Adrenal gland (tissue), 19 donors: ENCODE data around the gene ZNF785. TPM values are rescaled to one million over a fixed set of nuclear protein-coding genes. Genes with fewer than 3 reads are reported as not detected.
"Not testable (repeated sequence)": the region's sequence is repeated elsewhere in the genome, so short reads cannot be mapped to it uniquely, and the experiment has no call there.

Experiments
- DNase-seq, 7 donors: peaks; one replicate each; pipeline ENCODE4 v3.0.0-alpha.2; 2019 to 2020
- H3K27ac ChIP-seq, 5 donors: fragments of 200-600 bp; sonication (generic) in 4 of 5; 1 replicate in 3 of 5; 2 replicates in 2 of 5; pipeline versions ENCODE4 v1.5.1 to v1.8.0; 2016 to 2020; ENCODE audit warnings: mild to moderate bottlenecking in 1 of 5
- H3K27me3 ChIP-seq: fragments of 200-600 bp; 2 replicates; pipeline ENCODE4 v1.8.0; 2021
- H3K36me3 ChIP-seq, 2 donors: fragments of 200-600 bp; replicated peaks in 1 of 2; 1 replicate in 1 of 2; 2 replicates in 1 of 2; pipeline versions ENCODE4 v1.5.1 to v1.8.0; 2018 to 2022
- H3K4me1 ChIP-seq, 2 donors: fragments of 200-600 bp; replicated peaks in 1 of 2; 1 replicate in 1 of 2; 2 replicates in 1 of 2; pipeline versions ENCODE4 v1.5.1 to v1.8.0; 2018 to 2021
- H3K4me3 ChIP-seq, 4 donors: fragments of 200-600 bp; sonication (generic) in 3 of 4; one replicate each; pipeline ENCODE4 v1.5.1; 2016 to 2018
- H3K9me3 ChIP-seq, 3 donors: fragments of 200-600 bp; sonication (generic) in 1 of 3; replicated peaks in 1 of 3; 1 replicate in 2 of 3; 2 replicates in 1 of 3; pipeline versions ENCODE4 v1.5.1 to v1.8.0; 2016 to 2021
- POLR2A ChIP-seq, 2 donors: fragments of 450-650 bp; IDR thresholded peaks; one replicate each; pipeline ENCODE4 v1.6.1; 2017; ENCODE audit warnings: antibody characterized with exemption in 2 of 2, mild to moderate bottlenecking in 2 of 2, moderate library complexity in 1 of 2
- WGBS, 4 donors: extraction: QIAGEN DNeasy Blood & Tissue Kit in 2 of 4; methylation state at CpG; one replicate each; pipeline versions ENCODE4 v1.1.5 to v1.1.7; 2013 to 2017; 5-methylcytosine and 5-hydroxymethylcytosine counted together
- intact Hi-C, 2 donors: fragments of 100-400 bp; cut with DNase I; formaldehyde crosslinking; loops; one replicate each; pipeline versions ENCODE4 v1.14.1 to v1.15.0; 2022 to 2023
- long read RNA-seq, 10 donors: library from polyadenylated mRNA in 3 of 10; unstranded in 2 of 10; stranded (forward) in 1 of 10; transcript quantifications; one replicate each; pipeline ENCODE4 v2.0.0 and lab custom pipeline, GENCODE V29; 2021 to 2026
- polyA plus RNA-seq, 3 donors: library from polyadenylated mRNA; stranded (reverse); fragments of 200-250 nt in 2 of 3; fragments of 350-450 nt in 1 of 3; fragmentation: Illumina TruSeq in 1 of 3; extraction: RNeasy Lipid Tissue Mini Kit (QIAGEN cat#74804) in 1 of 3; gene quantifications; one replicate each; pipeline ENCODE4 v1.2.3, GENCODE V29; 2013 to 2014
- total RNA-seq, 9 donors: library from RNA; depleted of rRNA in 4 of 9; stranded (reverse); fragments of >200 nt in 4 of 9; fragments of 120-200 nt in 1 of 9; fragmentation: NEBNext Ultra II Directional in 1 of 9; extraction: Animal tissue kit (Norgen Biotek cat#: 25700) in 1 of 9; gene quantifications; one replicate each; pipeline versions ENCODE4 v1.1.0 to v1.2.4, GENCODE V29; 2013 to 2023
- TF ChIP-seq, protein P1 (sequence below), 6 experiments: fragments of 450-650 bp in 4 of 6; fragments of 200-600 bp in 2 of 6; sonication (generic) in 1 of 6; IDR thresholded peaks; 1 replicate in 5 of 6; 2 replicates in 1 of 6; pipeline versions ENCODE4 v1.5.1 to v1.8.0; 2016 to 2021; ENCODE audit warnings: antibody characterized with exemption in 6 of 6, mild to moderate bottlenecking in 2 of 6, moderate library complexity in 1 of 6
- donor health status: healthy with polysubstance abuse.
- donor health status: Bipolar disorder and iron deficiency.
- donor health status: DM: yes; HTN: yes; CAD: no.
- donor health status: DM: no; HTN: no; CAD: no.
- donor health status: DM: no; HTN: no; CAD: no.
- donor health status: DM: yes; HTN: yes; CAD: no.

ZNF785 gene
- total RNA-seq, result 10 to 100 TPM in 8 of 9 donors, 1 to 10 TPM in 1; 9.4 to 37.0 (median 14.8) TPM
- 10 to 100 TPM in 1 of 3 donors, 1 to 10 TPM in 2; 3.4 to 11.2 (median 8.9) TPM for polyA plus RNA-seq
- long read RNA-seq, donor 1, partial matches to known transcripts, result 0 of 3 reads
- long read RNA-seq, donor 1, other reads (novel, unspliced or antisense), result 0 of 3 reads
- long read RNA-seq, donor 2, partial matches to known transcripts, result 0 of 2 reads
- long read RNA-seq, donor 2, other reads (novel, unspliced or antisense), result 0 of 2 reads
- long read RNA-seq, donor 3, partial matches to known transcripts, result 0 of 1 reads
- long read RNA-seq, donor 3, other reads (novel, unspliced or antisense), result 0 of 1 reads
- long read RNA-seq, donor 4, result 0 reads
- long read RNA-seq, donor 5, partial matches to known transcripts, result 1 of 5 reads
- long read RNA-seq, donor 5, other reads (novel, unspliced or antisense), result 2 of 5 reads
- long read RNA-seq, donor 6, partial matches to known transcripts, result 0 of 1 reads
- long read RNA-seq, donor 6, other reads (novel, unspliced or antisense), result 1 of 1 reads
- long read RNA-seq, donor 7, partial matches to known transcripts, result 0 of 2 reads
- long read RNA-seq, donor 7, other reads (novel, unspliced or antisense), result 0 of 2 reads
- long read RNA-seq, donor 8, transcript ZNF785-201 (3 exons, 3,282 nt), result major isoform, 7 of 7 reads
- long read RNA-seq, donor 8, partial matches to known transcripts, result 0 of 7 reads
- long read RNA-seq, donor 8, other reads (novel, unspliced or antisense), result 0 of 7 reads
- long read RNA-seq, donor 9, partial matches to known transcripts, result 0 of 1 reads
- long read RNA-seq, donor 9, other reads (novel, unspliced or antisense), result 0 of 1 reads
- long read RNA-seq, donor 10, partial matches to known transcripts, result 0 of 1 reads
- long read RNA-seq, donor 10, other reads (novel, unspliced or antisense), result 0 of 1 reads

DNA sequence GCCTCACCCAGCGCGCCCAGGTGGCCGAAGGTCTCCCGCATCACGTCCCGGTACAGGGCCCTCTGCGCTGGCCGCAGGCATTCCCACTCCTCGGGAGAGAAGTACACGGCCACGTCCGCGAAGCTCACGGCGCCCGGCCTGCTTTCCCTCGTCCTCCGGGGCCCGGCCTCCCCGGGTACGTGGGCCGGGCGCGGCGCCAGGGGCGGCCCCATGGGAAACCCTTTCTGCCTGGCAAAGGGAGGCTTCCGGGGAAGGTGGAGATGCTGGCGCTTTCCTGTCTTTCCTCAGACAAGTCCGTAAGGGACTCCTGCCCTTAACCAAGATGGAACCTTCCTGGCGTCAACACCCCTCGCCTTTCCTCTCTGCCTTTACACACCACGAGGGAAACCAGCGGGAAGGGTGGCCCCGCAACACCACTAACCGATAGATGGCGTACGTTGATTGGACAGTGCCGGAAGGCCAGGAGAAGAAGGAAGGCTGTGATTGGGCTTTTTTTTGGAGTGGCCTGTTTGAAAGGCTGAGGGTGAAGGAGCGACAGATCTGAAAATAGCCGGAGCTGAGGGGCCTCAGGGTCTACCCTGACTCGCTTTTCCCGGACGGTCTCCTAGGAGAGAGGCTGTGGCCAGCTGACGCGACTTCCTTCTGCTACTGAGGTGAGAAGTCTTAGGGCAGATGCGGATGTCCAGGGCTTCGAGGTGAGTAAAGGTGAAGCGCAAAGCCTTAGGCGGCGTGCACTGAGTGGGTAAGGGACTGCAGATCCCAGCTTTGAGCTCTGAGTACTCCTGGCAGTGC is at the start of gene ZNF785:
Gene ZNF785, minus strand, starts transcription at position 298 of the 792 bp plus-strand sequence. Its CDS starts 86 bp downstream, at position 212.
- TF ChIP-seq POLR2A (IDR thresholded peaks at IDR 0.05), result peak in 1 of 2 donors; percentile 44
- TF ChIP-seq, protein P1, sequence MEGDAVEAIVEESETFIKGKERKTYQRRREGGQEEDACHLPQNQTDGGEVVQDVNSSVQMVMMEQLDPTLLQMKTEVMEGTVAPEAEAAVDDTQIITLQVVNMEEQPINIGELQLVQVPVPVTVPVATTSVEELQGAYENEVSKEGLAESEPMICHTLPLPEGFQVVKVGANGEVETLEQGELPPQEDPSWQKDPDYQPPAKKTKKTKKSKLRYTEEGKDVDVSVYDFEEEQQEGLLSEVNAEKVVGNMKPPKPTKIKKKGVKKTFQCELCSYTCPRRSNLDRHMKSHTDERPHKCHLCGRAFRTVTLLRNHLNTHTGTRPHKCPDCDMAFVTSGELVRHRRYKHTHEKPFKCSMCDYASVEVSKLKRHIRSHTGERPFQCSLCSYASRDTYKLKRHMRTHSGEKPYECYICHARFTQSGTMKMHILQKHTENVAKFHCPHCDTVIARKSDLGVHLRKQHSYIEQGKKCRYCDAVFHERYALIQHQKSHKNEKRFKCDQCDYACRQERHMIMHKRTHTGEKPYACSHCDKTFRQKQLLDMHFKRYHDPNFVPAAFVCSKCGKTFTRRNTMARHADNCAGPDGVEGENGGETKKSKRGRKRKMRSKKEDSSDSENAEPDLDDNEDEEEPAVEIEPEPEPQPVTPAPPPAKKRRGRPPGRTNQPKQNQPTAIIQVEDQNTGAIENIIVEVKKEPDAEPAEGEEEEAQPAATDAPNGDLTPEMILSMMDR (IDR thresholded peaks at IDR 0.05), result peak in 3 of 6 experiments; percentile 1 to 19 (median 8)

DNA sequence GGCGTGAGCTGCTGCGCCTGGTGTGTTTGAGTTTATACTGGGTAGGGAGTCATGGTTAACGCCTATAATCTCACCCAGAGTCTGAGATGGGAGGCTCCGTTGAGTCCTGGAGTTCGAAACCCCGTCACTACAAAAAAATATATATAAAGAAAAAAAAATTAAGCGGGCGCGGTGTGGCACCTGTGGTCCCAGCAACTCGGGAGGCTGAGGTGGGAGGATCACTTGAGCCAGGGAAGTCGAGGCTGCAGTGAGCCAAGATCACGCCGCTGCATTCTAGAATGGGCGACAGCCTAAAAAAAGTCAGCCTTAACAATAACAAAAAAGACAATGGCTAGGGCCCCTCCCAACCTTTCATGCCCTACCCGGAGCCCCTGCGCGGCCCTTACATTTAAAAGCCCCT is 48.0 kb upstream of the ZNF785 start:
- Histone ChIP-seq H3K9me3 (no peaks in the 10 kb centered on the region), H3K4me3 (peak overlapping the region in 2 of 4 donors; percentile 37 to 64), H3K27me3 (no peaks in the 10 kb centered on the region), H3K36me3 (no peaks in the 10 kb centered on the region), H3K4me1 (peaks cover 10 to 13% of the 10 kb centered on the region in 2 donors), H3K27ac (peak overlapping the region in 4 of 5 donors; percentile 56 to 91 (median 88))
- TF ChIP-seq, protein P1 (IDR thresholded peaks at IDR 0.05), result no peak
- TF ChIP-seq POLR2A (IDR thresholded peaks at IDR 0.05), result no peak
- DNase-seq, result no peak
- WGBS, 4 donors, result 74 to 90% (median 85%) methylated on average over 17 of the region's 17 CpGs
- intact Hi-C loops, result no loop called here

More for the DNA sequence above, at the start of gene ZNF785:
- WGBS, 4 donors, result 1 to 2% (median 2%) methylated on average over 13 to 50 of the region's 50 CpGs
- Histone ChIP-seq H3K27me3 (no peaks in the 10 kb centered on the region), H3K4me1 (peaks cover 10 to 13% of the 10 kb centered on the region in 2 donors), H3K9me3 (no peaks in the 10 kb centered on the region), H3K27ac (peak within 1 kb of the TSS; percentile 58 to 91 (median 84)), H3K4me3 (peak within 1 kb of the TSS; percentile 51 to 80 (median 72)), H3K36me3 (peaks cover 0 to 20% of the 10 kb centered on the region in 2 donors)
- intact Hi-C loops, result no loop called here
- peak; percentile 96 to 99 (median 99) for DNase-seq

DNA sequence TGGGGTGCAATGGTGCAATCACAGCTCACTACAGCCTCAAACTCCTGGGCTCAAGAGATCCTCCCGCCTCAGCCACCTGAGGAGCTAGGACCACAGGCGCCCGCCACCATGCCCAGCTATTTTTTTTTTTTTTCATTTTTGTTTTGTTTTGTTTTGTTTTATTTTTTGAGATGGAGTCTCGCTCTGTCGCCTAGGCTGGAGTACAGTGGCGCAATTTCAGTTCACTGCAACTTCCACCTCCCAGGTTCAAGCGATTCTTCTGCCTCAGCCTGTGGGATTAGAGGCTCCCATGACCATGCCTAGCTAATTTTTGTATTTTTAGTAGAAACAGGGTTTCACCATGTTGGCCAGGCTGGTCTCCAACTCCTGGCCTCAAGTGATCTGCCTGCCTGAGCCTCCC is 47.0 kb upstream of the ZNF785 start:
- H3K27me3 ChIP-seq, DNase-seq: not testable (repeated sequence)
- 91 to 96% (median 94%) methylated on average over 7 of the region's 7 CpGs for WGBS, 4 donors

More for the DNA sequence above, 47.0 kb upstream of the ZNF785 start:
- intact Hi-C loops, H3K9me3 ChIP-seq, H3K27ac ChIP-seq, H3K4me3 ChIP-seq, H3K36me3 ChIP-seq: not testable (repeated sequence)
- H3K4me1 ChIP-seq, result peaks cover 10 to 13% of the 10 kb centered on the region in 2 donors
